Measurements from ENCODE around the gene MYO15A. TPM values are rescaled to one million over a fixed set of nuclear protein-coding genes. Genes with fewer than 3 reads are reported as not detected.

MYO15A gene
- total RNA-seq, 4 donors from 2014 or later: 0.30 to 0.68 (median 0.50) TPM

DNA sequence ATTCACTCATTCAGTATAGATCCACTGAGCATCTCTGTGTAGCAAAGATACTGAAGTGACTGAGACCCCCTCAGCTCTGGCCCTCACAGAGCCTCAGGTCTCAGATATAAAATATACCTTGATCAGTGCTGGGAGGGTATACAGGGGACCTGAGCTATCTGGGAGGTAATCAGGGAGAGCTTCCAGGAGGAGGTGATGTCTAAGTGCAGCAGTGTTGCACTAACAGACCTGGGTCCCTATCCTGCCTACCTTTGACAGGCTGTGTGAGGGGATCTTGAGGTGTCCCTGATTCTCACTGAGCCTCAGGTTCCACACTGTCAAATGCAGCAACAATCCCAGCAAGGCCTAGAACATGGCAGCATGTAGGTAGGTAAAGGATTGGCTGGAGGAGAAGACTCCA, 68.6 kb downstream of the MYO15A start:
- DNase-seq (ENCODE audit: low spot score in 2 of 2): no peak
- no peak for TF ChIP-seq POLR2A (IDR thresholded peaks at IDR 0.05)
- TF ChIP-seq, protein P1, sequence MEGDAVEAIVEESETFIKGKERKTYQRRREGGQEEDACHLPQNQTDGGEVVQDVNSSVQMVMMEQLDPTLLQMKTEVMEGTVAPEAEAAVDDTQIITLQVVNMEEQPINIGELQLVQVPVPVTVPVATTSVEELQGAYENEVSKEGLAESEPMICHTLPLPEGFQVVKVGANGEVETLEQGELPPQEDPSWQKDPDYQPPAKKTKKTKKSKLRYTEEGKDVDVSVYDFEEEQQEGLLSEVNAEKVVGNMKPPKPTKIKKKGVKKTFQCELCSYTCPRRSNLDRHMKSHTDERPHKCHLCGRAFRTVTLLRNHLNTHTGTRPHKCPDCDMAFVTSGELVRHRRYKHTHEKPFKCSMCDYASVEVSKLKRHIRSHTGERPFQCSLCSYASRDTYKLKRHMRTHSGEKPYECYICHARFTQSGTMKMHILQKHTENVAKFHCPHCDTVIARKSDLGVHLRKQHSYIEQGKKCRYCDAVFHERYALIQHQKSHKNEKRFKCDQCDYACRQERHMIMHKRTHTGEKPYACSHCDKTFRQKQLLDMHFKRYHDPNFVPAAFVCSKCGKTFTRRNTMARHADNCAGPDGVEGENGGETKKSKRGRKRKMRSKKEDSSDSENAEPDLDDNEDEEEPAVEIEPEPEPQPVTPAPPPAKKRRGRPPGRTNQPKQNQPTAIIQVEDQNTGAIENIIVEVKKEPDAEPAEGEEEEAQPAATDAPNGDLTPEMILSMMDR (IDR thresholded peaks at IDR 0.05): no peak
- H3K4me3 ChIP-seq (ENCODE audit: low read depth, poor library complexity, severe bottlenecking): no peak overlapping the region
- intact Hi-C loops (cut with DNase I; ENCODE audit: low total_unique reads): no loop called here

DNA sequence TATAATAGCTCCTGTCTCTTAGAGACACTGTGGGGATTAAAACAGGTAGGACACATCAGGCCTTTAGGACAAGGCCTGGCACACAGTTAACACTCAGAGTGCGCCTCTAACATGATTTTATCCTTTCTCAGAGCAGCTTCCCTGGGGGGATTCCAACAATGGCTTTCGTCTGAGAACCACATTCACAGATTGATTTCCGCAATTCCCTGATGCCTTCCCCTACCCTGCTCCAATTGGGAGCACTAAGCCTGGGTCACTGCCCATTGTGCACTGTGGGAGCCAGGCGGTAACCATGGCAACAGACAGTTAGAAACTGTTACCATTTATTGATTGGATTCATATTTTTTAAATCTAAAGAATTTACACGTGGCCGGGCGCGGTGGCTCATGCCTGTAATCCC, 69.2 kb downstream of the MYO15A start:
- 86 to 87% methylated on average over 8 of the region's 8 CpGs for WGBS, 2 donors

DNA sequence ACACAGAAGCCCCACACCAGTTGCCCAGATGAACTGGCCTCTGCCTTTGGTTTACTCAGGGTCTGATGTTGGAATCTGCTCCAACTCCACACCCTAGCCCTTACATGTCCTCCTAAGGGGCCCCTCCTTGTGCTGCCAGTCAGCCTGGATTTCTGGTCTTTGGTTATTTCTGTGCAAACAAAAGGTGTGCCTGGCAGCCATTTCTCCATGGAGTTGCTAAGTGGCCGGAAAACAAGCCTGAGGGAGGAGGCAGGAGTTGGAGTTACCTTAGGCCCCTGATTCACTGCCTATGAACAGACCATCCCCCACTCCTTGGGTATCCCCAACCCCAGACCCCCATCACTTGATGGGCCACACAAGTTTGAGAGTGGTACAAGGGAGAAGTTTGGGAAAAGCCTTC, 70.6 kb downstream of the MYO15A start:
- no peak for DNase-seq (ENCODE audit: low spot score in 2 of 2)
- WGBS, 2 donors: 79 to 94% methylated on average over 1 of the region's 1 CpG
- intact Hi-C loops (cut with DNase I; ENCODE audit: low total_unique reads): no loop called here
- TF ChIP-seq, protein P1 (IDR thresholded peaks at IDR 0.05): no peak
- H3K4me3 ChIP-seq (ENCODE audit: low read depth, poor library complexity, severe bottlenecking): no peak overlapping the region

More for the DNA sequence above, 69.2 kb downstream of the MYO15A start:
- H3K4me3 ChIP-seq (ENCODE audit: low read depth, poor library complexity, severe bottlenecking): no peak overlapping the region
- DNase-seq (ENCODE audit: low spot score in 2 of 2): no peak
- intact Hi-C loops (cut with DNase I; ENCODE audit: low total_unique reads): no loop called here
- no peak for TF ChIP-seq POLR2A (IDR thresholded peaks at IDR 0.05)
- TF ChIP-seq, protein P1 (IDR thresholded peaks at IDR 0.05): no peak

DNA sequence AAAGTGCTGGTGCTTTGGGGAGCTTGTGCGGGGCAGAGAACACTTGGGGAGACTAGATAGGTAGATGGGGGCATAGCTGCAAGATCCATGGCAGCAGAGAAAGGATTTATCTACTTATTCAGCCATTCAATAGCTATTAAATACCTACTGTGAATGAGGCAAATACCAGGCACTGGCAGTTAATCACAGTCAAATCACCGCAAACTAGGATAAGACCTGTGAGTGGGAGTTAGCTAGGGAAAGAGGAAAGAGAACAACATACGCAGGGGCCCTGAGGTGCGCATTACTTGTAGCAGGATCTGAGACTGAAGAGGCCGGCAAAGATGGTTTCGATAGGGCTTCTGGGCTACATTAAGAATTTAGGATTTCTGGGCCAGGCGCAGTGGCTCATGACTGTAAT, 71.2 kb downstream of the MYO15A start:
- DNase-seq (ENCODE audit: low spot score in 2 of 2): no peak
- intact Hi-C loops (cut with DNase I; ENCODE audit: low total_unique reads): no loop called here
- TF ChIP-seq POLR2A (IDR thresholded peaks at IDR 0.05): no peak
- TF ChIP-seq, protein P1 (IDR thresholded peaks at IDR 0.05): no peak
- no peak overlapping the region for H3K4me3 ChIP-seq (ENCODE audit: low read depth, poor library complexity, severe bottlenecking)
- WGBS, 2 donors: 92 to 95% methylated on average over 7 of the region's 7 CpGs

DNA sequence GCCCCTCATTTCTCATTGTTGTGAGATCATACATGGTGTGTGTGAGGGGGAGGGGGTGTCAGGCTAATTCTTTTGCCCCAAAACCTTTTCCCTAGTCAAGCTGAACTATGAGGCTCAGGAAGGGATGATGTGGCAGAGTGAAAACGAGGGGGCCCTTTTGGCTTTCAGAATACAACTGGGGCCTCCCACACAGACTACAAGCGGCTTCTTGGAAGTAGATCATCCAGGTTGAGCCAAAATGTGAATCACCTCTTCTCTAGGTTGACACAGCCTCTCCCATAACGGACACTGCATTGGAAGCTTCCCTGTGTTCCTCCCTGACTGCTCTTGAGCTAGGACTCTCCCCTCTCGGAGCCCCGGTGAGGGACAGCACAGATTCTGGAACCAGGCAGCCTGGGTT, 72.8 kb downstream of the MYO15A start:
- H3K4me3 ChIP-seq (ENCODE audit: low read depth, poor library complexity, severe bottlenecking): no peak overlapping the region
- WGBS, 2 donors: 47 to 59% methylated on average over 5 of the region's 5 CpGs
- intact Hi-C loops (cut with DNase I; ENCODE audit: low total_unique reads): no loop called here
- DNase-seq (ENCODE audit: low spot score in 2 of 2): no peak
- no peak for TF ChIP-seq POLR2A (IDR thresholded peaks at IDR 0.05)
- TF ChIP-seq, protein P1 (IDR thresholded peaks at IDR 0.05): no peak
